Measurements from ENCODE around the gene RHOXF2.

- TF ChIP-seq CTCF (IDR thresholded peaks at IDR 0.05; ENCODE audit: low read length) (no peak), EZH2 (IDR thresholded peaks at IDR 0.05; ENCODE audit: borderline replicate concordance, low read length) (no peak)
Observed at GRCh38 chrX:120145295-120145925, 13.0 kb upstream of the RHOXF2 start.

All from OCI-LY1 (cell line).